Neuronal stem cell (in vitro differentiated cells): ENCODE data around the gene RALGAPA1.

ENCODE experiments used
- DNase-seq: peaks from one replicate; pipeline ENCODE4 v3.0.0-alpha.2; 2013; ENCODE audit warnings: low spot score
- H2AFZ ChIP-seq: one replicate; pipeline ENCODE4 v1.6.1; 2013; ENCODE audit warnings: mild to moderate bottlenecking, low read length, inconsistent platforms
- H2AK5ac ChIP-seq: 2 replicates; pipeline ENCODE4 v1.6.1; 2013; ENCODE audit warnings: low read depth, mild to moderate bottlenecking, inconsistent platforms, low read length, moderate library complexity, mixed read lengths
- H2BK120ac ChIP-seq: 2 replicates; pipeline ENCODE4 v1.6.1; 2013; ENCODE audit warnings: low read depth, mild to moderate bottlenecking, inconsistent platforms, low read length, moderate library complexity, mixed read lengths
- H2BK12ac ChIP-seq: one replicate; pipeline ENCODE4 v1.6.1; 2013; ENCODE audit warnings: low read length, inconsistent platforms
- H2BK15ac ChIP-seq: 2 replicates; pipeline ENCODE4 v1.6.1; 2013; ENCODE audit warnings: mild to moderate bottlenecking, low read length, inconsistent platforms, mixed read lengths
- H2BK5ac ChIP-seq: one replicate; pipeline ENCODE4 v1.6.1; 2013; ENCODE audit warnings: inconsistent platforms, mild to moderate bottlenecking, low read length, moderate library complexity
- H3K14ac ChIP-seq: one replicate; pipeline ENCODE4 v1.6.1; 2013; ENCODE audit warnings: low read length, inconsistent platforms
- H3K18ac ChIP-seq: 2 replicates; pipeline ENCODE4 v1.6.1; 2013; ENCODE audit warnings: low read length, inconsistent platforms
- H3K23ac ChIP-seq: 2 replicates; pipeline ENCODE4 v1.6.1; 2013; ENCODE audit warnings: low read depth, mild to moderate bottlenecking, mixed read lengths, low read length, inconsistent platforms; ENCODE audit not compliant: poor library complexity
- H3K27ac ChIP-seq: replicated peaks from 3 replicates; pipeline ENCODE4 v1.5.1; 2013; ENCODE audit warnings: low read length, inconsistent platforms
- H3K27me3 ChIP-seq, 3 experiments: 2 replicates each; pipeline ENCODE4 v1.6.1; 2013; ENCODE audit warnings: low read length in 3 of 3, mild to moderate bottlenecking in 2 of 3, inconsistent platforms in 1 of 3, low read depth in 1 of 3, mixed read lengths in 1 of 3, moderate library complexity in 1 of 3; ENCODE audit not compliant: control insufficient read depth in 3 of 3, insufficient read depth in 3 of 3
- H3K36me3 ChIP-seq, 2 donors: replicated peaks in 1 of 2; 2 replicates each; pipeline ENCODE4 v1.6.1; 2013; ENCODE audit warnings: low read length in 2 of 2; ENCODE audit not compliant: control insufficient read depth in 2 of 2, insufficient read depth in 2 of 2
- H3K4ac ChIP-seq: 2 replicates; pipeline ENCODE4 v1.6.1; 2013; ENCODE audit warnings: inconsistent platforms, mild to moderate bottlenecking, low read length, moderate library complexity
- H3K4me1 ChIP-seq, 2 donors: 1 replicate in 1 of 2; 2 replicates in 1 of 2; pipeline ENCODE4 v1.6.1; 2013; ENCODE audit warnings: low read length in 2 of 2, low read depth in 1 of 2; ENCODE audit not compliant: control insufficient read depth in 2 of 2, insufficient read depth in 1 of 2
- H3K4me2 ChIP-seq: one replicate; pipeline ENCODE4 v1.6.1; 2013; ENCODE audit warnings: mild to moderate bottlenecking, low read length, inconsistent platforms; ENCODE audit not compliant: insufficient read depth, poor library complexity, severe bottlenecking
- H3K4me3 ChIP-seq, 2 donors: 2 replicates each; pipeline ENCODE4 v1.5.1; 2013; ENCODE audit warnings: low read length in 2 of 2, mild to moderate bottlenecking in 2 of 2, inconsistent platforms in 1 of 2, moderate library complexity in 1 of 2
- H3K79me1 ChIP-seq: one replicate; pipeline ENCODE4 v1.6.1; 2013; ENCODE audit warnings: low read depth, mild to moderate bottlenecking, inconsistent platforms, low read length, moderate library complexity
- H3K9ac ChIP-seq: one replicate; pipeline ENCODE4 v1.6.1; 2013; ENCODE audit warnings: mild to moderate bottlenecking, low read depth, low read length, inconsistent platforms; ENCODE audit not compliant: poor library complexity
- H3K9me3 ChIP-seq, 2 donors: replicated peaks in 1 of 2; 2 replicates each; pipeline versions ENCODE3 to v1.6.1; 2013; ENCODE audit warnings: low read length in 2 of 2, mild to moderate bottlenecking in 2 of 2, inconsistent platforms in 1 of 2, low read depth in 1 of 2, mixed read lengths in 1 of 2, moderate library complexity in 1 of 2; ENCODE audit not compliant: control insufficient read depth in 2 of 2, insufficient read depth in 1 of 2
- H4K8ac ChIP-seq: one replicate; pipeline ENCODE4 v1.6.1; 2013; ENCODE audit warnings: low read depth, mild to moderate bottlenecking, inconsistent platforms, low read length, moderate library complexity
- H4K91ac ChIP-seq: one replicate; pipeline ENCODE4 v1.6.1; 2013; ENCODE audit warnings: low read length, low read depth, mild to moderate bottlenecking, inconsistent platforms; ENCODE audit not compliant: poor library complexity
- WGBS, 2 donors: extraction: QIAGEN DNeasy Blood & Tissue Kit; methylation state at CpG; one replicate each; pipeline ENCODE4 v1.1.7; 2013; ENCODE audit warnings: missing lambda C conversion rate in 2 of 2, mixed read lengths in 1 of 2; ENCODE audit not compliant: insufficient read length in 2 of 2, insufficient replicate concordance in 1 of 2; ENCODE audit errors: extremely low coverage in 2 of 2; 5-methylcytosine and 5-hydroxymethylcytosine counted together

The RALGAPA1 gene

GRCh38 chr14:35696119-35696518, 113.0 kb downstream of the RALGAPA1 start:
- no peak overlapping the region for H2BK120ac ChIP-seq
- no peak overlapping the region for H4K91ac ChIP-seq
- no peaks in the 10 kb centered on the region for H3K4me1 ChIP-seq
- no peak overlapping the region for H3K9ac ChIP-seq
- no peaks in the 10 kb centered on the region for H3K79me1 ChIP-seq
- H3K36me3 ChIP-seq, result no peaks in the 10 kb centered on the region
- no peak overlapping the region for H3K14ac ChIP-seq
- H3K4ac ChIP-seq, result no peak overlapping the region
- no peak overlapping the region for H2AK5ac ChIP-seq
- H3K18ac ChIP-seq, result no peak overlapping the region
- no peak for DNase-seq
- H3K23ac ChIP-seq, result no peak overlapping the region
- no peak overlapping the region for H3K27ac ChIP-seq
- H2BK5ac ChIP-seq, result no peak overlapping the region
- H2BK15ac ChIP-seq, result no peak overlapping the region
- H4K8ac ChIP-seq, result no peak overlapping the region
- no peaks in the 10 kb centered on the region for H3K9me3 ChIP-seq
- H3K4me3 ChIP-seq, result no peak overlapping the region
- H2BK12ac ChIP-seq, result no peak overlapping the region
- H3K27me3 ChIP-seq, result no peaks in the 10 kb centered on the region
- no peak overlapping the region for H3K4me2 ChIP-seq
- no CpG with 5 or more reads among the region's 3 CpGs for WGBS, 2 donors
- H2AFZ ChIP-seq, result no peak overlapping the region

- Histone ChIP-seq H4K8ac (no peak overlapping the region), H2BK120ac (no peak overlapping the region), H3K23ac (no peak overlapping the region), H3K4me2 (no peak overlapping the region), H2BK12ac (no peak overlapping the region), H3K27me3 (no peaks in the 10 kb centered on the region), H4K91ac (no peak overlapping the region), H2BK15ac (no peak overlapping the region), H3K4me3 (no peak overlapping the region), H3K36me3 (no peaks in the 10 kb centered on the region), H3K4me1 (no peaks in the 10 kb centered on the region), H3K79me1 (no peaks in the 10 kb centered on the region), H3K4ac (no peak overlapping the region), H3K18ac (no peak overlapping the region), H3K27ac (no peak overlapping the region), H3K14ac (no peak overlapping the region), H3K9me3 (no peaks in the 10 kb centered on the region), H2AK5ac (no peak overlapping the region), H3K9ac (no peak overlapping the region), H2BK5ac (no peak overlapping the region), H2AFZ (no peak overlapping the region)
- DNase-seq, result no peak
- WGBS, 2 donors, result no CpG with 5 or more reads among the region's 1 CpG
Measured at GRCh38 chr14:35695647-35696046, 113.4 kb downstream of the RALGAPA1 start.

GRCh38 chr14:35695072-35695471, 114.0 kb downstream of the RALGAPA1 start:
- no peak overlapping the region for H4K8ac ChIP-seq

GRCh38 chr14:35689000-35689460, 120.1 kb downstream of the RALGAPA1 start:
- no peaks in the 10 kb centered on the region for H3K9me3 ChIP-seq
- WGBS, 2 donors, result no CpG with 5 or more reads among the region's 3 CpGs
- no peak overlapping the region for H3K14ac ChIP-seq

More at GRCh38 chr14:35695072-35695471, 114.0 kb downstream of the RALGAPA1 start:
- no peak overlapping the region for H3K4ac ChIP-seq
- no peaks in the 10 kb centered on the region for H3K79me1 ChIP-seq
- H3K27me3 ChIP-seq, result no peaks in the 10 kb centered on the region
- no CpG with 5 or more reads among the region's 1 CpG for WGBS, 2 donors
- H2BK12ac ChIP-seq, result no peak overlapping the region
- no peak overlapping the region for H3K18ac ChIP-seq
- no peak overlapping the region for H3K4me3 ChIP-seq
- no peak overlapping the region for H2BK15ac ChIP-seq
- no peak overlapping the region for H2AK5ac ChIP-seq
- H3K9ac ChIP-seq, result no peak overlapping the region
- no peak overlapping the region for H2BK5ac ChIP-seq
- no peak overlapping the region for H3K23ac ChIP-seq
- no peak overlapping the region for H4K91ac ChIP-seq
- H3K36me3 ChIP-seq, result no peaks in the 10 kb centered on the region
- H3K4me2 ChIP-seq, result no peak overlapping the region
- no peak overlapping the region for H3K27ac ChIP-seq
- no peak overlapping the region for H3K14ac ChIP-seq
- no peak for DNase-seq
- H2AFZ ChIP-seq, result no peak overlapping the region
- H3K9me3 ChIP-seq, result no peaks in the 10 kb centered on the region
- H3K4me1 ChIP-seq, result no peaks in the 10 kb centered on the region
- no peak overlapping the region for H2BK120ac ChIP-seq

More at GRCh38 chr14:35689000-35689460, 120.1 kb downstream of the RALGAPA1 start:
- no peak overlapping the region for H4K8ac ChIP-seq
- no peak overlapping the region for H2AK5ac ChIP-seq
- H3K4me2 ChIP-seq, result no peak overlapping the region
- no peak overlapping the region for H3K27ac ChIP-seq
- H3K9ac ChIP-seq, result no peak overlapping the region
- no peak overlapping the region for H2AFZ ChIP-seq
- H4K91ac ChIP-seq, result no peak overlapping the region
- H2BK15ac ChIP-seq, result no peak overlapping the region
- H2BK12ac ChIP-seq, result no peak overlapping the region
- no peak overlapping the region for H3K23ac ChIP-seq
- no peaks in the 10 kb centered on the region for H3K4me1 ChIP-seq
- H3K36me3 ChIP-seq, result peaks cover 1 to 25% of the 10 kb centered on the region in 2 donors
- H2BK120ac ChIP-seq, result no peak overlapping the region
- no peaks in the 10 kb centered on the region for H3K27me3 ChIP-seq
- no peak for DNase-seq
- H3K18ac ChIP-seq, result no peak overlapping the region
- no peak overlapping the region for H3K4me3 ChIP-seq
- H3K4ac ChIP-seq, result no peak overlapping the region
- H2BK5ac ChIP-seq, result no peak overlapping the region
- no peaks in the 10 kb centered on the region for H3K79me1 ChIP-seq
